ENCODE measurements around the gene SMIM27. TPM values are rescaled to one million over a fixed set of nuclear protein-coding genes. Genes with fewer than 3 reads are reported as not detected.

SMIM27 gene
- total and polyA plus RNA-seq, 2 of the 4 experiments (the other 2 are of a cell fraction) = 1.1 to 3.4 TPM

GRCh38 chr9:32554591-32554990 lies 2.5 kb downstream of the SMIM27 start:
- H3K4me1 ChIP-seq (ENCODE audit: control insufficient read depth, insufficient read depth, low read length) = no peaks in the 10 kb centered on the region; the same call in 1 of the 2 replicates
- H3K4me2 ChIP-seq (ENCODE audit: low read depth, low read length) = no peak overlapping the region
- no peak overlapping the region for H2AFZ ChIP-seq (replicated peaks; ENCODE audit: low read length, poor library complexity)
- H2BK20ac ChIP-seq (ENCODE audit: low read depth, low read length) = no peak overlapping the region
- POLR2A ChIA-PET (ENCODE audit: unreplicated experiment) = interaction anchor here (0.6 kb wide), 1 partner anchor 1152 kb away, joined by 13 read pairs; no protein-coding TSS in a partner anchor
- no TSS peak for BruUV-seq (replicated peaks)
- CTCF ChIA-PET = interaction anchor here (0.6 to 1.6 kb wide), 3 partner anchors 18 to 28 kb away, joined by 3 to 6 read pairs (median 5); partner anchors contain the start of gene RIGI
- H2BK120ac ChIP-seq (ENCODE audit: low read depth, low read length) = no peak overlapping the region
- H4K8ac ChIP-seq (ENCODE audit: low read depth in 2 of 2, low read length in 2 of 2) = no peak overlapping the region
- no peak for TF ChIP-seq MAZ (IDR thresholded peaks at IDR 0.05; ENCODE audit: borderline replicate concordance, low read depth, low read length)
- no peak for TF ChIP-seq USF2 (IDR thresholded peaks at IDR 0.05; ENCODE audit: low read depth, low read length)
- no peak for TF ChIP-seq SMC3 (IDR thresholded peaks at IDR 0.05; ENCODE audit: low read depth, low read length)
- no peak for TF ChIP-seq RAD21 (IDR thresholded peaks at IDR 0.05; ENCODE audit: low read length)
- no peak for TF ChIP-seq RFX5 (IDR thresholded peaks at IDR 0.05; ENCODE audit: low read depth, low read length)
- TF ChIP-seq MXI1 (IDR thresholded peaks at IDR 0.05; ENCODE audit: borderline replicate concordance, low read depth, low read length) = no peak
- TF ChIP-seq NFE2L2 (IDR thresholded peaks at IDR 0.05; ENCODE audit: low read depth, low read length) = no peak
- no peak for TF ChIP-seq BHLHE40 (IDR thresholded peaks at IDR 0.05; ENCODE audit: low read depth, low read length)
- no peak for TF ChIP-seq MAFK (IDR thresholded peaks at IDR 0.05; ENCODE audit: low read depth, low read length)
- TF ChIP-seq ELK1 (IDR thresholded peaks at IDR 0.05; ENCODE audit: borderline replicate concordance, low read depth, low read length) = no peak
- TF ChIP-seq RCOR1 (IDR thresholded peaks at IDR 0.05; ENCODE audit: insufficient replicate concordance, low read length) = no peak
- no peak for TF ChIP-seq POLR2A (IDR thresholded peaks at IDR 0.05; ENCODE audit: low read depth, low read length)
- no peak for TF ChIP-seq FOS (IDR thresholded peaks at IDR 0.05; ENCODE audit: low read depth, low read length)
- TF ChIP-seq CHD1 (IDR thresholded peaks at IDR 0.05; ENCODE audit: low read depth, low read length) = no peak
- TF ChIP-seq CTCF (conservative IDR thresholded peaks at IDR 0.05; ENCODE audit: low read depth, low read length) = no peak
- H3K23ac ChIP-seq (ENCODE audit: low read depth, low read length) = no peak overlapping the region
- no peak overlapping the region for H3K14ac ChIP-seq (replicated peaks; ENCODE audit: low read depth, low read length)
- no peak overlapping the region for H4K5ac ChIP-seq (ENCODE audit: low read depth, low read length)
- H3K4me3 ChIP-seq (ENCODE audit: insufficient read depth, low read depth, low read length) = no peak overlapping the region
- DNase-seq = no peak
- no peak overlapping the region for H3K18ac ChIP-seq (ENCODE audit: low read depth, low read length)
- H3K9me1 ChIP-seq (ENCODE audit: insufficient read depth, low read length) = no peaks in the 10 kb centered on the region; the same call in 1 of the 2 replicates
- no peak overlapping the region for H3K4ac ChIP-seq (ENCODE audit: low read depth, low read length)
- H3K79me1 ChIP-seq (ENCODE audit: low read depth in 1 of 2, low read length in 2 of 2) = peaks cover 34 to 46% of the 10 kb centered on the region in 2 experiments
- ATAC-seq (ENCODE audit: low read depth) = no peak
- no peak overlapping the region for H4K91ac ChIP-seq (ENCODE audit: insufficient read depth, low read depth, low read length)
- no peaks in the 10 kb centered on the region for H3K27me3 ChIP-seq (ENCODE audit: control insufficient read depth, insufficient read depth, low read length)
- H3K27ac ChIP-seq (ENCODE audit: insufficient read depth, low read length) = no peak overlapping the region
- H2AK5ac ChIP-seq (ENCODE audit: low read depth, low read length) = no peak overlapping the region
- dilution Hi-C loops (cut with HindIII; ENCODE audit: low sequenced_read_pairs, unreplicated experiment) (loop anchor here (25.0 kb wide), 1 partner anchor 117 kb away; no protein-coding TSS in a partner anchor), in situ Hi-C loops (cut with MboI; ENCODE audit: low sequenced_read_pairs) (no loop called here), intact Hi-C loops (cut with micrococcal nuclease) (no loop called here)
- no peak overlapping the region for H2BK15ac ChIP-seq (ENCODE audit: low read depth, low read length)
- no peak overlapping the region for H2AK9ac ChIP-seq (replicated peaks; ENCODE audit: low read depth, low read length, poor library complexity)
- H3K9me3 ChIP-seq (ENCODE audit: control insufficient read depth, insufficient read depth, low read length) = no peaks in the 10 kb centered on the region
- no peaks in the 10 kb centered on the region for H3K36me3 ChIP-seq (ENCODE audit: control insufficient read depth, insufficient read depth, low read length)
- no peak overlapping the region for H2BK5ac ChIP-seq (ENCODE audit: low read depth, low read length, poor library complexity, severe bottlenecking)
- H3K9ac ChIP-seq (ENCODE audit: low read depth, low read length) = no peak overlapping the region
- peaks cover 11% of the 10 kb centered on the region for H4K20me1 ChIP-seq (ENCODE audit: insufficient read depth, low read length)
- H3K56ac ChIP-seq (ENCODE audit: extremely low read depth, insufficient read depth, low read length) = no peak overlapping the region

Data from IMR-90 (cell line).